ENCODE results near the gene CD74.
A peak's percentile ranks its signal among the peaks of the same experiment; 100 is the strongest.
"Not testable (repeated sequence)": the region's sequence is repeated elsewhere in the genome, so short reads cannot be mapped to it uniquely, and the experiment has no call there.

Gene CD74

GRCh38 chr5:150413902-150414790 lies 1.4 kb upstream of the CD74 start:
- in situ Hi-C loops (cut with MboI; ENCODE audit: low pct_unique_long_range_greater_than_20kb, low sequenced_read_pairs); DNase-seq: not testable (repeated sequence)

- no peak for DNase-seq
These were observed 629 bp upstream of the CD74 start for GRCh38 chr5:150413176-150413901.

GRCh38 chr5:150411245-150411979 lies 1.3 kb downstream of the CD74 start:
- in situ Hi-C loops (cut with MboI; ENCODE audit: low pct_unique_long_range_greater_than_20kb, low sequenced_read_pairs), result no loop called here
- DNase-seq, result peak; percentile 61

More at GRCh38 chr5:150413176-150413901, 629 bp upstream of the CD74 start:
- in situ Hi-C loops (cut with MboI; ENCODE audit: low pct_unique_long_range_greater_than_20kb, low sequenced_read_pairs), result no loop called here

- in situ Hi-C loops (cut with MboI; ENCODE audit: low pct_unique_long_range_greater_than_20kb, low sequenced_read_pairs), result no loop called here
- DNase-seq, result peak; percentile 100
These were observed 2.0 kb downstream of the CD74 start for GRCh38 chr5:150410524-150411244.

GRCh38 chr5:150409638-150410523 lies 2.8 kb downstream of the CD74 start:
- in situ Hi-C loops (cut with MboI; ENCODE audit: low pct_unique_long_range_greater_than_20kb, low sequenced_read_pairs), result no loop called here
- DNase-seq, result peak; percentile 91

- in situ Hi-C loops (cut with MboI; ENCODE audit: low pct_unique_long_range_greater_than_20kb, low sequenced_read_pairs), result no loop called here
- no peak for DNase-seq
These were observed 4.3 kb downstream of the CD74 start for GRCh38 chr5:150408231-150408943.

GRCh38 chr5:150407096-150407720 lies 5.5 kb downstream of the CD74 start:
- in situ Hi-C loops (cut with MboI; ENCODE audit: low pct_unique_long_range_greater_than_20kb, low sequenced_read_pairs), result no loop called here
- no peak for DNase-seq

- DNase-seq, result no peak
- in situ Hi-C loops (cut with MboI; ENCODE audit: low pct_unique_long_range_greater_than_20kb, low sequenced_read_pairs), result no loop called here
These were observed 6.0 kb downstream of the CD74 start for GRCh38 chr5:150406723-150407095.

- in situ Hi-C loops (cut with MboI; ENCODE audit: low pct_unique_long_range_greater_than_20kb, low sequenced_read_pairs), result no loop called here
These were observed 6.5 kb downstream of the CD74 start for GRCh38 chr5:150406103-150406722.

GRCh38 chr5:150404941-150405816 lies 7.5 kb downstream of the CD74 start:
- DNase-seq, result no peak
- in situ Hi-C loops (cut with MboI; ENCODE audit: low pct_unique_long_range_greater_than_20kb, low sequenced_read_pairs), result no loop called here

More at GRCh38 chr5:150406103-150406722, 6.5 kb downstream of the CD74 start:
- no peak for DNase-seq

GRCh38 chr5:150404535-150404934 lies 8.2 kb downstream of the CD74 start:
- DNase-seq, result no peak
- in situ Hi-C loops (cut with MboI; ENCODE audit: low pct_unique_long_range_greater_than_20kb, low sequenced_read_pairs), result no loop called here

GRCh38 chr5:150404121-150404520 lies 8.6 kb downstream of the CD74 start:
- DNase-seq, result no peak
- in situ Hi-C loops (cut with MboI; ENCODE audit: low pct_unique_long_range_greater_than_20kb, low sequenced_read_pairs), result no loop called here

GRCh38 chr5:150402901-150403342 lies 9.8 kb downstream of the CD74 start:
- in situ Hi-C loops (cut with MboI; ENCODE audit: low pct_unique_long_range_greater_than_20kb, low sequenced_read_pairs), result no loop called here
- DNase-seq, result no peak

- no peak for DNase-seq
- in situ Hi-C loops (cut with MboI; ENCODE audit: low pct_unique_long_range_greater_than_20kb, low sequenced_read_pairs), result no loop called here
These were observed 10.4 kb downstream of the CD74 start for GRCh38 chr5:150402229-150402773.

GRCh38 chr5:150401376-150402228 lies 11.1 kb downstream of the CD74 start:
- in situ Hi-C loops (cut with MboI; ENCODE audit: low pct_unique_long_range_greater_than_20kb, low sequenced_read_pairs), result no loop called here
- no peak for DNase-seq

All from KBM-7 (cell line).